GM20431 (cell line): ENCODE results near the gene BPIFB2.

ENCODE experiments used
- in situ Hi-C: fragments of 300-500 bp; cut with MseI, MboI; formaldehyde crosslinking; loops from one replicate; pipeline ENCODE4 v1.15.0; 2020; ENCODE audit warnings: low sequenced_read_pairs; ENCODE audit not compliant: unreplicated experiment

Gene BPIFB2

DNA sequence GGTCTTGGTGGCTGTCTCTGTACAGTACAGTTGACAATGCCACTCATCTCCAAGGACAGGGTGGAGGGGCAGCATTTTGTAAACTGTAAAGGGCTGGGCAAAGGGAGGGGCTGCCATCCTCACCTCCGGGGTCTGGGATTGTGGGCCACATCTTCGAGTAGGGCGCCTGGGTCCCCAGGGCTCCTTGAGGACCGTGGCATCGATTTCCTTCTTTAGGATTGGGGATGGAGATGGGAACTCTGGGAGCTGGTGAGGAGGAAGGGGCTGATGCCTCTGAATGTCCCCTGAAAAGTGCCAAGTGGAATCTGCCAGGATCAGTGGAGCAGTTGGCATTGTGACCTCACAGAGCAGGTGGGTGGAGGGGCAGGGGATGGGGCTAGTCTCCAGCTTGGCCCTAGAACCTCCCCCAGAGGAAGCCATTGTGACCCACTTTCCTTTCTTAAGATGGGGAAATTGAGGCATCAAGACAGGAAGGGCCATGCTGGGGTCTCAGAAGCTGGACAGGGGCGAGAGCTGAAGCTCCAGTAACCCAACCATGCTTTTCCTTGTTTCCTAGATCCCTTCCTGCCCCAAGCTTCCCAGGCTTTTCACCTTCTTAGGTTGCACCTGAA is 3.3 kb upstream of the BPIFB2 start, which contains the start of gene SUN5:
Gene SUN5, minus strand, starts transcription at position 293 of the 611 bp plus-strand sequence. Its CDS starts 93 bp downstream, at position 200.
- in situ Hi-C loops = no loop called here

DNA sequence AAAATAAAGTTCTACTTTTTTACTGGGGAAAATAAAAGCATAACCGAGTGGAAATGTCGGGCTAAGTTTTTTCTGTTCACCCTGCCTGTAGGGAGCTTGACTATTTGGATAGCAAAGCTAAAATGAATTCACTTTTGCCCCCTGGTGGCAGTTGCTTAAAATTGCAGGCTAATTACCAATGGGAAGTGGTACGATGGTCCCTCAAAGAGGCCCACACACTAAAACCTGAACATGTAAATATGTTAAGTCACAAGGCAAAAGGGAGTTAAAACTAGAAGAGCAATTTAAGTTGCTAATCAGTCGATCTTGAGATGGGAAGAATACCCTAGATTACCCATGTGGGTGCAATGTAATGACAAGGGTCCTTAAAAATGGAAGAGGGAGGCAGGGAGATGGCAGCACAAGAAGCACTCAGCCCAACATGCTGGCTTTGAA is 2.4 kb upstream of the BPIFB2 start:
- in situ Hi-C loops = no loop called here

DNA sequence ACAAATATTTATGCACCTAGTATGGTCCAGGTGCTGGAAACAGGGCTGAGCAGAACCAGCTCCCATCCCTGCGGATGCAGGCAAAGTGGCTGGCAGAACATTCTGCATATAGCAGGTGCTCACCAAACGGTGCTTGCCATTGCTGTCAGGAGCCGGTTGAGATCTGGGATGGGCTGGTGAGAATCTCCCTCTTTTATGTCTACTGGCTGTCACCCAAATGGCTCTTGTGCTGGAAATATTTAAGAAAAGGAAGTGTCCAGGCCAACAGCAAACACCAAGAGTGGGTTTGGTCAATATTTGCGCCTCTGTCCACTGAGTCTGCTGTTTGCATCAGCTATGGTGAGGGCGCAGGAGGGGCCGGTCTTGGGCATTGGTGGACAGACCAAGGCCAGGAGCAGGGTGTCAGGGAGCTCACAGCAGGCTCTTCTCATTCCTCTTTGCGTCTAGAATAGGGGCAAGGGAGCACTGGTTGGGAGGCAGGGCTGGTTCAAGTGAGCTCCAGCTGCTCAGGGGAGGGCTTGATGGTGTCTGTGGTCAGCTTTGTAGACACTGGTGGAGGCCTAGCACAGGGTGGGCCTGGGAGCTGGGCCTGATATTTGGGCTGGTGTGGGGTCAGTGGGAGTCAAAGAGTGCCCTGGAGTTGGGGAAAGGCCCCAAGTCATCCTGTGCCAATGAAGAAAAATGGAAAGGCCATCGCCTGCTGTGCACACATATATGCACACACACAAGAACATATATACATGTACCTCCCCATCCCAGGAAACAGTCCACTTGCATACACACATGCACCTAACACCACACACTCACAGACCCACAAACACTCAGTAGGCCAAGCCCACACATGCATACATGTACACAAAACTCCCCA is 1.4 kb upstream of the BPIFB2 start:
- in situ Hi-C loops = no loop called here

DNA sequence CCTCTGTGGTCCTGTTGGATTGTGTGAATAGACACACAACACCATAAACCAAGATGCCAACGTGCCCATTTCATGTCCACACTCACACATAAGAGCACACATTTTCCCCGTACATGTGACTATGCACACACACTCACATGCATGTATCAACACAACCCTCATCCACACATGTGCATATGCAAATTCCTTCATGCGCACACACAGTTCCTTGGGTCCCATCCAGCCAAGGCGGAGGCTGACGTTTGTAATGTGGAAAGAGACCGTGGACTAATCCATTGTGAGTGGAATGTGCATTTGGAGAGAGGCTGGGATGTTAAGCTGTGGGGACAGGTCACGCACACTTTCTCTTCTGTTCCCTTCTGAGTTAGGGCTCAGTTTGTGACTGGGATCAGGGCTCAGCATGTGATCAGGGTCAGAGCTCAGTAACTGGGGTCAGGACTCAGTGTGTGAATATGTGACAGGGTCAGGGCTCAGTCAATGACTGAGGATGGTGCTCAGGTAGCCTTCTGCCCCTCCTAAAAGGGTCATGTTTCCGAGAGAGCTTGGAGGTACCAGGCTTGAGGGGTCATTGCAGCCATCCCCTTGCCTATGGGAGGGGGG is 628 bp upstream of the BPIFB2 start:
- in situ Hi-C loops = no loop called here

DNA sequence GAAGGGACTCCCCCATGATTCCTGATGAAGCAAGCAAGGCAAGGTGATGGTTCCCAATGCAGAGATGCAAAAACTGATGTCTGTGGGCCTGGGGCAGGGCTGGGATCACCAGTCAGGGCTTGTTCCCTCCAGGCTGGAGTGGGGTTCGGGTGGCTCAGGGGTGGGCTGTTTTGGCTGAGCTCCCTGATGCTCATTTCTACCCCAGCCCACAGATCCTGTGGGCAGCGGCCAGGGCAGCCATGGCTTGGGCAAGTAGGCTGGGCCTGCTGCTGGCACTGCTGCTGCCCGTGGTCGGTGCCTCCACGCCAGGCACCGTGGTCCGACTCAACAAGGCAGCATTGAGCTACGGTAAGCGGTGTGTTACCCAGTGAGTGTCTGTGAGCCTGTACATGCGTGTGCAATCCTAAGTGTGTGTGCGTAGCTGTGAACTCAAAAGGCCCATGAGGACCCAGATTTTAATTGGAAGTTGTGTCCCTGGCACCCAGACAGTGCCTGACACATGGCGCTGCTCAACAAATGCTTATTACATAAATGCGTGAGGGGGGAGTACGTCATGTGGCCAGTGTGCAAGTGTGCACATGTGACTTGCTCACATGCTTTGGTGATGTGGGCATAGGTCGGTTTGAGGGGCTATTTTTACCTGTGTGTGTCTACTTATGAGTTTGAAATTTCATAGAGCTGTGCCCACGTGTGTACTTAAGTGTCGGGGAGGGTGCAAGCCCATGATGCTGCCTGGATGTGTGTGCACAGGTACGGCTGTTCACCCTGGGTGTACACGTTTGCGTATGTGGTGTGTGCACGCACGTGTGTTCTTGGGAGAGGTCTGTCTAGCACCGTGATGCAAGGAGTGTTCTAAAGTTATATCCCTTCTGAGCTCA is 1.1 kb downstream of the BPIFB2 start:
- in situ Hi-C loops = no loop called here

DNA sequence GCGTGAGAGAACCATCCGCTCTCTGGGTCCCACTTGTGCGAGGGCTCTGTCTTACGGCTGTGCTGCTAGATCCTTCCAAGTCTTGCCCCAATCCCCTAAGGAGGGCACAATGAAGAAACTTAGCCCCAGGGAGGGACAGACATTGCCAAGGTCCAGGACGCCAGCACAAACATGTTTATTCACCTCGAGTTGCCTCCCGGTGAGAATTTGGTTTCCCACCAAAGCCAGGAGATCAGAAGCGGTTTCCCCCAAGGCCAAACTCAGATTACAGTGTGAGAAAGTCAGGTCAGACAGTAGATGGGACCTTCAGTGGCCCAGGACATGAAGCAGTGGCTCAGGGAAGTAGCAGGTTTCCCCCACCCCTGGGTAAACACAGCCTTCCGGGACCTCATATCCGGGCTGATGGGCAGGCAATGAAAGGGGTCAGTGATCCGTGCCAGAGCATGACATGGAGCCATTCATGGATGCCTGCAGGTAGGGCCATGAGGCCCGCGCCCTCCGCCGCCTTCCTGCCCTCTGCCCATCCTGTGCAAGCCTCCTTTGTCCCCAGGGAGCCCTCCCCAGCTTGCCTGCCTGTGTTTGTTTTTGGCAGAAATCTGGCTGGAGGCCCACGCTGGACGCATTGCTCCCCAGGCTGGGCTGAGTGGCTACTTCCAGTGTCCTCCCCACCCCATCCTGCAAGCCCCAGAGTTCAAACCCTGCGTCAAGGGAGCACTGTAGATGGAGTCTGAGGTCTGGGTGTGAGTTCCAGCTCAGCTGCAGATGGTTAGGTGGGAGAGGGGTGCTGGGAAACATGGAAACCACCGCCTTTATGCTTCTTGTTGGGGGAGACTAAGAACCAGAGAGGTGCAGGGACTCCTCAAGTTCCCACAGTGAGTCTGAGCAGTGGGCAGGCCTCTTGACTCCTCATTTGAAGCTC is 2.0 kb downstream of the BPIFB2 start:
- in situ Hi-C loops = no loop called here

DNA sequence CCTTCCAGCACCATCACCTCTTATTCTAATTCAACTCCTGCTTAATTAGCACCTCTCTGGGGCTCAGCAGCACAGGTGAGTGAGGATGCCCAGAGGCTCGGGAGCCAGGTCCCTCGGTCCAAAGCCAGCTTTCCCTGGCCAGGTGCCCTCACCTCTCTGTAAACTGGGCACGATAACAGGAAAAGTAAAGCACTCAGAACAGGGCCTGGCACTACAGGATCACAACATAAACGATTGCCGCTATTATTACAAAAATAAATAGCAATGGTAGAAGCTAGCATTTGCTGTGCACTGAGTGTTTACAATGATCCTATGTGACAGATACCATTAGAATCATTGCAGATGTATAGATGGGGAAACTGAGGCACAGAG is 2.6 kb downstream of the BPIFB2 start:
- in situ Hi-C loops = no loop called here

DNA sequence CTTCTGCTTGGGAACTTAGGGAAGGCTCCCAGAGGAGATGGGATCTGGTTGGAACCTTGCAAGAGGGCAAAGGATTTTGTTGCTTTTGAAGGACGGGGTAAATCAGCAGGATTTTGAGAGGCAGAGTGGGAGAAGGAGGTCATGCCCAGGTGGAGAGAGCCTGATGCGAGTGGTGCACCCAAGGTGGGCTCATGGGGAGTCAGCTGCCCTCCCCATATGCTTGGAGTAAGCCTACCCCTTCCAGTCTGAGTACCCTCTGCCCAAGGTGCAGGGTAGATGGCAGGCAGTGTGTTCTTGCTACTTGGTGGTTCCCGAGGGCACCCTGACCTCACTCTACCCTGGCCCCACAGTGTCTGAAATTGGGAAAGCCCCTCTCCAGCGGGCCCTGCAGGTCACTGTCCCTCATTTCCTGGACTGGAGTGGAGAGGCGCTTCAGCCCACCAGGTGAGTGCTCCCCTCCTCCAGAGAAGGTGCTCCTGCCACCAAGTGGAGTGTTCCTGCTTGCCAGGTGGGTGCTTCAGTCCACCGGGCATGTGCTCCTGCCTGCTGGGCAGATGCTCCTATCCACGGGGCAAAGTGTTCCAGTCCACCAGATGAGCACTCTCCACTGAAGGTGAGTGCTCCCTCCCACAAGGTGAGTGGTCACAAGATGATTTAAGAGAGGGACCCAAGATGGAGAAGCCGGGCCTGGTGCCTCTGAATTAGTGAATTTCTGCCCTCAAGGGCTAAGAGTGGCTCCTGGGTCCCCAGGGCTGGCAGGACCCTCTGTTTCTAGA is 3.4 kb downstream of the BPIFB2 start:
- in situ Hi-C loops = no loop called here

DNA sequence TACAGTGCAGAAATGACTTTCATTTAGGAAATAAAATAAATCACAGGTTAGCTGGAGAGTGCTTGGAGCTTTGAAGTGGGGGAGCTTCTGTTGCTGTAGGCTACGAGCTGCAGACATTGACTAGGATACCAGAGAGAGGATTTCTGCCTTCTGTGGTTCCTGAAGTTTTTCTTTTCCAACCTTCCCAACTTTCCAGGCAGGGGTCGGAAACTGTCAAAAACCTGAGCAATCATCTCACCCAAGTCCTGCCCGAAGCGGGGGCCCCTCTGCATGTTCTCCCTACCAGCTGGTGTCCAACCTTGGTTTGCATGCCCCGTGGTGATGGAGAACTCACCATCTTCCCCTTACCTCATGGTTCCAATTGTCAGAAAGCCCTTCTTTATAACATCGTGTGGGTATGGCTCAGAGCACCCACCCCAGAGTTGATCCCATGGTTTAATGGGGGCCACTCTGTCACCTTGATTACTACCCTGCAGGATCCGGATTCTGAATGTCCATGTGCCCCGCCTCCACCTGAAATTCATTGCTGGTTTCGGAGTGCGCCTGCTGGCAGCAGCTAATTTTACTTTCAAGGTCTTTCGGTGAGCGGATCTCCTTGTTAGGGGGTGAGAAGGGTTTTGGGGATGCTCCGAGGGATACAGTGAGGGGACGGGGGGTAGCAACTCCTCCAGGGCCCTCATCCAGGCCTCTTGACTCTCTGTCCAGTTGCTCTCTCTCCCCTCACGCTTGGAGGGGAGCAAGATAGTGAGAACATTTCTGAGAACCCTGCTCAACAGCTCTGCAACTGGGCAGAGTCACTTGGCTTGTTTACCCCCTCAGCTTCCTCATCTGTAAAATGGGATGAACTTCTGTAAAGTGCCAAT is 5.1 kb downstream of the BPIFB2 start:
- in situ Hi-C loops = no loop called here

DNA sequence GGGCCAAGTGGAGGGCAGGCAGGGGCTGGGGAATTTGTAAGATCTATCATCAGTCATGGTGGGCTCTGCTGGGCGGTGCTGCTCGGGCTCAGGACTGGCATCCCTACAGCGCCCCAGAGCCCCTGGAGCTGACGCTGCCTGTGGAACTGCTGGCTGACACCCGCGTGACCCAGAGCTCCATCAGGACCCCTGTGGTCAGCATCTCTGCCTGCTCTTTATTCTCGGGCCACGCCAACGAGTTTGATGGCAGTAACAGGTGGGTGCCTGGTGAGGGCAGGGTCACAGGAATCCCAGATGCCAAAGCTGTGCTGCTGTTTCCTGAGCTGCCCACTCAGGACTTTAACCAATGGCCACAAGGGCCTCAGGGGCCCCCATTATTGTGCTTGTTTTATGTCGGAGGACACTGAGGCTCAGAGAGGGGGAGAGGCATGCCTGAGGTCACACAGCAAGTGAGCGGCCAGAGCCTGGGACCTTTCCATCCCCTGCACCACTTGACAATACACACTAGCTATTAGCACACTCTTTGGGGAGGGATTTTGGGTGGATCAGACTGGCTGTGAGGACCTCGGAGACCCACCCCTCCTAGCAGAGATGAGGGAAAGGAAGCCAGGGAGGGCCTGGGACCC is 6.3 kb downstream of the BPIFB2 start:
- in situ Hi-C loops = no loop called here

DNA sequence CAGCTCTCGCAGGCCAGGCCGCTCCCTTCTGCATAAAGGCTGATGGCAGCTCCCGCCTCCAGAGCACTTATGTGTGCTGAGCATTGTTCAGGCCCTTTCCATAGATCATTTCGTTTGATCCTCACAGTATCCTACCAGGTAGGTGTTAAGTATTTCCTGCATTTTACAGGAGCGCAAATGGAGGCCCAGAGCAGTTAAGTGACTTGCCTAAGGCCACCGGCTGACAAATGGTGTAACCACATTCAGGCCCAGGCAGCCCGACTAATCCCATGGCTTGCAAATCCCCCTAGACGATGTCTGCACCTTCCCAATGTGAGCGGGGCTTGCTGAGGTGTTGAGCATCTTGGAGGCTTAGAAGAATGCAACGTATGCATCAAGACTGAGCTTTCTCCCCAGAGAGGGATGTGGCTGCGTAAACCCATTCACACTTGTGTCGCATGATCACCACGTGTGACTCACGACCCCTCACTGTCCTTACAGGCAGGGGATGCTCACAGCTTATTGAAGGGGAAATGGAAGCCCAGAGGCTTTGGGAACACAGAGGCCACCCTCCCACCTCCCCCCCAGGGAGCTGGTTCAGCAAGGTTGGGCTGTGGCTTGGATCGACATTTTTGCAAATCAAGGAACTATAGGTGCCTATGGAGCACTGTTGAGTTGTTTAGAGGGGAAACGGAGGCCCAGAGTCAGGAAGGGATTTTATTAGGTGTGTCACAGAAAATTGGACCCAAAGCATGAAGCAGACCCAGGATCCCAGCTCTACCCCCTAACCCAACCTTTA is 7.0 kb downstream of the BPIFB2 start:
- in situ Hi-C loops = no loop called here

DNA sequence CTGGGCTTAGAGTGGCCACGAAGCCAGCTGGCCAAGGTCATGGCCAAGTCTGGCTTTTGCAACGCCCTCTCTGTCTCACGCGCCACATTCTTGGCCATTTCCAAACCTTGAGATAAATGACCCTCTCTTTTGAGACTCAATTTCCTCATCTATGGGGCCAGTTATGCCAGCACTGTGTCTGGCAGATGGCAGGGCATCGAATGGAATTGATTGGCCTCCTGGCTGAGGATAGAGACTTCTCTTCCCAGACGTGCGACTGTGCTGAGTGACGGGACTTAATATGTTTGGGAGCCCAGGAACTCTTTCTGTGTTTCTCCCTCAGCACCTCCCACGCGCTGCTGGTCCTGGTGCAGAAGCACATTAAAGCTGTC is 7.6 kb downstream of the BPIFB2 start:
- in situ Hi-C loops = no loop called here

DNA sequence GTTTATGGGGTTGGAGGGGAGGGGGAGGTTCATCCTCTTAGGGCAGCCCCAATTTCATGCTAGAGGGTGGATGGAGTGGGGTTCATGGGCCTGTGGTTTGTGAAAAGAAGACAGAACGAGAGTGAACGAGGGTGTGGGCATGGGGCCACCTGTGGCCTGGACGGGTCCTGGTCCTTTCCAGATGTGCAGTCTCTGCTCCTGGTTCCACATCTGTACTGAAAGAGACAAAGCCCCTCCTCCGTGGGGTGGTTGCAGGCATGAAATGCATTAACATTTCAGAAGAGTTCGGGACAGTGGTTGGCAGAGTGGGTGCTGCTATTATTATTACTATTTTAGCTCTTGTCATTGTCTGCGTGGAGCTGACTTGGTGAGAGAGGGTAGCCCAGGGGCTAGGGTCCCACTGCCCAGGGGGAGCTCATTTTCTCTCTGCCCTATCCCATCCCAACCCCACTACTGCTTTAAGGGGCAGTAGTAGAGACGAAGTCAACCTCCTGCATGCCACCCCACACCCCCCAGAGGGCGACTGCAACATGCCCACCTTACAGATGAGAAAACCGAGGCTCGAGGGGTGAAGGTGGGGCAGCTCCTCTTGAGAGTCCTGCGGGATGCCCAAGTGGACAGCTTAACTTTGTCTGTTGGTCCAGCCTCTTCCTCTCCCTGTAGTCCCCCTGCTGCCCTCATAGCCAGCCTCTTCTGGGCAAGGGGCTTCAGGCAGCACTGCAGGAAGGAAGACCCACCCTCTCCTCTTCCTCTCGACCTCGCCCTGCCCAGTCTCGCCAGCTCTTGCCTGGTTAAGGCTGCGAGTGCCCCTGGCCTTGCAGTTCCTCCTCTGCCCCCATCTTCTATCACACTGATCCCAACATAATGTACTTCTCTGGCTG is 8.4 kb downstream of the BPIFB2 start:
- in situ Hi-C loops = no loop called here

DNA sequence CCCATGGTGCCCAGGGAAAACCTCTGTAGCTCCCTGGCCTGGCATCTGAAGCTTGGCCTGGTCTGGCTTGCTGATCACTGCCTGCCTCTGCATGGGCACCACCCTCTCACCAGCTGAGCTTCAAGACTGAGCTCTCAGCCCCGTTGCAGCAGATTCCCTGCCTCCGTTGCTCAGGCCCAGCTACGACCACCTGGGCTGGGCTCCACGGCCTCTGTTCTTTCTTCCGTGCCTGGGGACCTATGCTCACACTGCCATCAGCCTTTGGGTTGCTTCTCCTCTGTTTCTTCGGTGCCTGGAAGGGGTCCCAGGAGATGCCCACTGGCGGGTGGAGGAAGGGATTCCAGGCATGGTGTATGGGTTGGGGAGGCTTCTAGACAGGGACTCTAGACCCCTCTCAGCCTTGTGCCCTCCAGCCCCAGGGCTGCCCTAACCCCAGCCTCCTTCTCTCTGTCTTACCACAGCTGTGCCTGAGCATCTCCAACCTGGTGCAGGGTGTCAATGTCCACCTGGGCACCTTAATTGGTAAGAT is 9.1 kb downstream of the BPIFB2 start:
- in situ Hi-C loops = no loop called here

DNA sequence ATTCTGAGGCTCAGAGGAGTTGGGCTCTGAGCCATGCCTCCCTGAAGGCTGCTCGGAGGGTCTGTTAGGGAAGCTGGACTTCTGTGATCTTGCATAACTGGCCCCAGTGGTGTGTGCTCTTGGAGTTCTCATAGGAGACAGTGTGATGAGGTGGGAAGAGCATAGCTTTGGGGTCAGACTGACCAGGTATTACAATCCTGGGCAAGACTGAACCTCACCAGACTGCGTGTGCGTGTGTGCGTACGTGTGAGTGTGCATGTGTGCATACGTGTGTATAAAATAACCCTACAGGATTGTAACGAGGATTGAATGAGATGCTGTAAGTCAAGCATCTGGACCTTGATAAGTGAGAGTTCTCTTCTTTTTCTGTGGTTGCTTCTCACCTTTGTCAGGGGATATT is 10.0 kb downstream of the BPIFB2 start:
- in situ Hi-C loops = no loop called here
